NCI-H2171 treated with DMSO at 0.1 percent for 48 hours (cell line): ENCODE results near the gene KIF3C.
"Not testable (repeated sequence)": the region's sequence is repeated elsewhere in the genome, so short reads cannot be mapped to it uniquely, and the experiment has no call there.

ENCODE experiments used
- DNase-seq: peaks from one replicate; lab custom pipeline; 2025; lab: John Stamatoyannopoulos, UW

Gene KIF3C

DNA sequence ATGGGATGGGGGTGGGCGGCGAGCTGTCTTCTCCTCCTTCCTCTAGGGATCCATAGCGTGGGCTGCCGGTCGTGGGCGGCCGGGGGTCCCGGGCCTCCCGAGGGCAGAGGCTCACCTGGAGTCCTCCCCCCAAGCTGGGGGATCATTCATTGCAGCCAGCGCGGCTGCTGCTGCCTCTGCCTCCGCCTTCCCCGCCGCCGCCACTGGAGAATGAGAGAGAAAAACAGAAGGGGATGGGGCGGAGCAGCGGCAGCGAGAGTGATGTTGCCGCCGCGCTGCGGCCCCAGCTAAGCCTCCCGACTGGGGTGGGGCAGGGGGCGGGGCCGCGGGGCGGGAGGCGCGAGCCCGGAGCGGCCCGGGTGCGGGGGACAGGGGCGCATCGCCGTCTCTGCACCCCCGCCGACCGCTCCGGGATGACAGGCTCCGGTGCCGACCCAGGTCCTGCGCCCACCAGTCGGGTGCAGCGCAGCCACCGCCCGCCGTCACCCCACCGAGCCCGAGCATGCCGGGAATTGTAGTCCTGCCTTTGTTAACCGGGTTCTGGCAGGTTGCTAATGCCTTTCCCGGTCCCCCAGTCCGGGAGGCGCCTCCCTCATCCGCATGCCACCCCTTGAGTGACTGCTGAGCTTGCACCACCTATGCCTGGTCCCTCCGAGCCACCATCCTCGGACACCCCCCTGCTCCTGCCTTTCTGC, at the start of gene KIF3C:
Gene KIF3C (minus strand): TSS at position 225 of the 695 bp plus-strand sequence. CDS start 580 bp downstream, outside the sequence.
- DNase-seq = peak; percentile 93

DNA sequence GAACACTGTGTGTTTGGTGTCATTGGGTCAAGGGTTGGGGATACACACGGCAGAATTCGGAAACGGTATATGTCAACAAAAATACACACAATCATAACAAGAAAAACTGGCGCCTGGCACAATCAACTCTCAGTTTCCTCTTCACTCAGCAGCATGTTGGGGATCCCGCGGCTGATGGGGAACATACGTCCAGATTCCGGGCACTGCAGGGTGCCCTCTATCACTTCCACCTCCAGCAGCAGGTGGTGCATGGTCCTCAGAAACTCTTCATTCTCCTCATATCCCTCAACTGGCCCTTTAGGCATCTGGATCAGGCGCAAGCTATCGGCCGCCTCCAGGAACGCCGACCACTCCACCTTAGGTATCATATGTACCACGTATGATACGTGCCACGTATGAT, 45.8 kb upstream of the KIF3C start:
- not testable (repeated sequence) for DNase-seq

DNA sequence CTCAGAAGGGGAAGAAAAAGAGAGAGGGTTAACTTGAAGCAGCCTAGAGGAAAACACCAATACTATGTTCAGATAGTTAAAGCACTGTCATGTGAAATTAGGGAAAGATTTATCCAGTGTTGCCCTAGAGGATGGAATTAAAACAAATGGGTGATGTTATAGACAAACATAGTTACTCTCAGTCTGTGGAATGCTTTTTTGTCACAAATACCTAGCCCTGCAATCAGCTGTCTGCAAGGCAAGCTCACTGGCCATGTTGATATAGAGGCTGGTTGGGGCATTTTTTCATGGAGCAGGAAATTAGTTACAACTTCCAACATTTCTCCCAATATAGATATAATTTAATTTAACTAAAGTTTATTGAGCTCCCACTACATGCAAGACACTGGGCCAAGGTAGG, 43.2 kb upstream of the KIF3C start:
- no peak for DNase-seq

DNA sequence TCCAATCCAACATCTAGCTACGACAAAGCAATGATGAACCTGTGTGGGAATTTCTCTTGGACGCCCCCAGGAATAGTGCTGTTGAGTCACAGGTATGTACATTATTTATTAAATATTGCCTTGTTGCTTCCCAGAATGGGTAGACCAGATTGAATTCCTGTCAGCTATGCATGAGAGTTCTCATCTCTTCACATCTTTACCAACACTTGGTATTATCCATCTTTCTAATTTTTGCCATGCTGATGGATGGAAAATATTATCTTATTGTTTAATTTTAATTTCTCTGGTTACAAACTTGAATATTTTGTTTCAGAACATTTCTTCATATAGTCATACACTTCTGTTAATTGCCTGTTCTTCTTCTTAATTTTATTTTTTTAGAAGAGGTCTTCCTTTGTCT, 42.0 kb upstream of the KIF3C start:
- no peak for DNase-seq

DNA sequence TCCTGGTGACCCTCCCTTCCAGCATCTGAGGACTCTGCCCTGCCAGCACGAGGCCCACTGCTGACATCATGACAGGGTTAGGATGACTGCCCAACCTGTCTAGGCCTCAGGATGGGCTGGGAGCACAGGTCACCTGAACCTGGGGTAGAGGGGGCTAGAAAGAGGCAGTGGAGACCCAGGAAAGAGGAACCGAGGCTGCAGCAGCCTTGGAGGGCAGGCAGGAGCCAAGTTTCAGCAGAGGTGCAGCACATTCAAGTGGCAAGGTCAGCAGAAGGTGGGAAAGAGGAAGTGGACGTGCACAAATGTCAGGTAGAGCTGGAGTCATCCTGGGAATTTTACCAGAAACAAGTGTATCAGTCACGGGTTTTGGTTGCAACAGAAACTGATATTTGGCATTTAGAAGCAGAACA, 37.9 kb upstream of the KIF3C start:
- no peak for DNase-seq

DNA sequence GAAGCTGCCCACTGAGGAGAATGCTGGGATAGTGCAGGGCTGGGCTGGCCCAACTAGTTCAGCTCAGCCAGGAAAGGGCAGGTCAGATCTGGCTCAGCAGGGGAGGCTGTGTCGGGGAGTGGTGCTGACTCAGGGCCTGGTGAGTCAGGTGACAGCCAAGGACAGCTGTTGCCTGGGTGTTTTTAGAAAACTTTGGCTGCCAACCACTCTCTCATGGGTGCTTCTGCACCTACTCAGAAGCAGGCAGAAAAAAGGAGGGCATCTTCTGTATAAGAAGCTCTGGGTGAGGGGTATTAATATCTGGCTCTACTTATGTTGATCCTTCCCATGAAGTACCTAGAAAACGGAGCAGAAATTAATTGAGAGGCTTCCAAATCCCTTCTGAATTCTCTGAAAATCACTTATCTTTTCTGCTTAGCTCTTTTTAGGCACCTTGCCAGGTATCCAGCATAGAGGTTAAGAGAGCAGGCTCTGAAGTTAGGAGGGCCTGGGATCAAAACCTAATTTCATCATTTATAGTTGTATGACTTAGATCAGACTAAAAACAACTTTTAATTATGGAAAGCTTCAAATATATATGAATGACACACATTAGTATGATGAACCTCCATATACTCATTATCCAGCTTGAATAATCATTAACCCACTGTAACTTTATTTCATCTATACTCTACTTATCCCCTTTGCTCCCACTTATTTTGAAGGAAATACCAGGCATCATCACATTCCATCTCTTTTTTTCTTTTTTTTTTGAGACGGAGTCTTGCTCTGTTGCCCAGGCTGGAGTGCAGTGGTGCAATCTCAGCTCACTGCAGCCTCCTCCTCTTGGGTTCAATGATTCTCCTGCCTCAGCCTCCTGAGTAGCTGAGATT, 36.1 kb upstream of the KIF3C start:
- peak; percentile 83 for DNase-seq

DNA sequence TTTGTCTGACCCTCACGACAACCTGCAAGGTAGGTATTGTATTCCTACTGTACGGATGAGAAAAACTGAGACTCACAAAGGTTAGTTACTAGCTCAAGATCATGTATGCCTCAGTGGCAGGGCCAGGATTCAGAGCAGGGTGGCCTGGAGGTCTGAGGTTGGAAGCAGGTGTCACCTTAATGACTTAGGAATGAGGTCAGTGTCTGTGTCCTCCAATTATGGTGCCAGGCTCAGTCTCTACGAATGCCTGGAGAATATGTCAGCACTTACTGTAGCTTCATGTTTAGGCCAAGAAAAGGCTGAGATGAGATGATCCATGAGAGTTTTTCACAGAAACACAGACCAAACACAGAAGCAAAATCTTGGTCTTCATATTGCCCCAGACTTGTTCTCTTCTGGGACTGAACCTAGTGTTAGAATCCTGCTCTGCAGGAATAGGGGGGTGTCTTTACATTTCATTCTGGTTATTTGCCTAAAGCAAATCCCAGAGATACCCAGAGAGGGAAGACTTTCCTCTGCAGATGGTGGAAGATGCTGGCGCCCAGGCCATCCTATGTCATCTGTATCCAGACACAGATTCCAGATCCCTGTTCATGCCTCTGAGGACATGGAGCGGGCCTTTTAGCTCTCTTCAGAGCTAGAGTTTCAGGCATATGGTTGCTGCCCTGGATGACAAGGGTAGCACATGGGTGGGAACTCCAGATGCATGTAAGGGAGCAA, 35.3 kb upstream of the KIF3C start:
- no peak for DNase-seq

DNA sequence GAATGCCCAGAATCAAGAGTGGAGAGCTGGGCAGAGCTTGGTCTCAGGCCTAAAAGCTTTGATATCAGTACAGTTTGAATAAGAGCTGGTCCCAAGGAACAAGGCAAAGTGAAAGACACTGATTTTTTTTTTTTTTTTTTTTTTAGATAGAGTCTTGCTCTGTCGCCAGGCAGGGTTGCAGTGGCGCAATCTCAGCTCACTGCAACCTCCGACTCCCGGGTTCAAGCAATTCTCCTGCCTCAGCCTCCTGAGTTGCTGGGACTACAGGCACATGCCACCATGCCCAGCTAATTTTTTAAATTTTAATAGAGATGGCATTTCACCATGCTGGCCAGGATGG, 34.4 kb upstream of the KIF3C start:
- DNase-seq = not testable (repeated sequence)

DNA sequence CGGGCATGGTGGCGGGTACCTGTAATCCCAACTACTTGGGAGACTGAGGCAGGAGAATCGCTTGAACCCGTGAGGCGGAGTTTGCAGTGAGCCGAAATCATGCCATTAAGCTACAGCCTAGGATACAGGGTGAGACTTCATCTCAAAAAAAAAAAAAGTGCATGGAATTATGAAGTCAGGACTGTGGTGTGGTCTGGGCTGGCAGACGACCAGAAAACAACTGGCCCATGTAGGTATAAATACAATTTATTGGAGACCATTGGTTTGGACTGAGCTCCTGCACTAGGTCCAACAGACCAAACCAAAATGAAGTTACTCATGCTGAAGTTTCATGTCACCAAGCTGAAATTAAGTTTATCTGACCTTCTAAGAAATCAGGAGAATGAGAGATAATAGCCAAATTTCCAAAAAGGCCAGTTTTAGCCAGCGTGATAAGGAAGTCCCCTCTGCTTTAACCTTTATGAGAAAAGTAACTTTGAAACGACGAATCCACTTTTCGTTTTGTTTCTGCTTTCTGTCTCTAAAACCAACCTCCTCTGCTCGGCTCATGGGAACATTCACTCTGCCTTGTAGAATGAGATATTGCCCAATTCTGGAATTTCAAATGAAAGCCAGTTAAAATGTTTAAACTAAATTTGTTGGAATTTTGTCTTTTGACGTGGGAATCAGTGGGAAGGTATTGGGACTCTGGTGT, 33.9 kb upstream of the KIF3C start:
- DNase-seq = no peak

DNA sequence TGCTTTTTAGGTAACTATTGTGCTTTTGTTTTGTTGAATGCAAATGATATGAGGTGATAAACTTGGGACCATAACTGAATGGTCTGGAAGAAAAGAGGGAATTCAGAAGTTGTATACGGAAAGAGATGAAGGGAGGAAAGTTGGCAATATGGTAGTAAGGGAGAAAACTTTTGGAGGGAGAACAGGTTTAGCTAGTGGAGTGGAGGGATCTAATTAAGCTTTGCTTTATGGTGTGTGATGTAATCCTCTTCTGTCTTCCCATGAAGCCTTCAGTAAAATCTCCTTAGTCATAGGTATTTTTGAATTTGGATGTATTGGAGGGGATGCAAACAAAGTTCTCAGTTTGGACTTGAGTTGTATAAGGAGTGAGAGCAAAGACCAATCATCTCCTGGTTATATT, 31.4 kb upstream of the KIF3C start:
- no peak for DNase-seq

DNA sequence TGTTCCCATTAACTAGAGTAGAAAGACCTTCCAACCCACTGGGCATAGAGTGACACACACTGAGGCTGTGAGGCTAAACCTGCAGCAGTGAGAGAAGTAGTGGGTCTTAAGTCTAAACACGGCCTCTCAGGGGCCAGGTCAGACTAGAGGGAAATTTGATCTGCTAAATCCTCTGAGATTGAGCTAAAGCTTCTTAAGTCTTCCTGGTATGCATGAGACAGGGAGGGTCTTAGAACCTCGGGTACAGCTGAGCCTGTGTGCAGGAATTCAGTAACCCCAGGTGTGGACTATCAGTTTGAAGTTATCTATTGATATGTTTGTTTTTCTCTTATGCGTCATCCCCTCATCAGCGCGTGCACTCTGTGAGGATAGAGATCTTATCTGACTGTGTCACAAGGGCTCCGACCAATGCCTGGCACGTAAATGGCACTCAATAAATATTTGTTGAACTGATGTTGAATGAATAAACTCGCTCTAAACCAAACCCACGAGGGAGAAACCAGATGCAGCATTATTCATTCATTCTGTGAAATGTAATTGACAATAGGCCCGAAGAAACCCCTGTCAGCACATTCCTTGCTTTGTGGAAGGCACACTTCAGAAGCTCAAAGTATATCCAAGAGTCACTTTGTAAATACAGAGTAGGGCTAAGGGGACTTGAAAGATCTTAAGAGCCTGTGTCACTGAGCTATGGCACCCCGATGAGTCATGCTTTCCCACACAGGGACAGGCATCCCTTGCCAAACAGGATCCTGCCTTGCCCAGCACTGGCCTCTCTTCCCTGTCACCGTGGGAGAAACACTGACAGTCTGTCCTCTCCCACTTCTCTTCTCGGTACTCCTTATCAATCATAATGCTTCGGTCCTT, 29.9 kb upstream of the KIF3C start:
- no peak for DNase-seq

DNA sequence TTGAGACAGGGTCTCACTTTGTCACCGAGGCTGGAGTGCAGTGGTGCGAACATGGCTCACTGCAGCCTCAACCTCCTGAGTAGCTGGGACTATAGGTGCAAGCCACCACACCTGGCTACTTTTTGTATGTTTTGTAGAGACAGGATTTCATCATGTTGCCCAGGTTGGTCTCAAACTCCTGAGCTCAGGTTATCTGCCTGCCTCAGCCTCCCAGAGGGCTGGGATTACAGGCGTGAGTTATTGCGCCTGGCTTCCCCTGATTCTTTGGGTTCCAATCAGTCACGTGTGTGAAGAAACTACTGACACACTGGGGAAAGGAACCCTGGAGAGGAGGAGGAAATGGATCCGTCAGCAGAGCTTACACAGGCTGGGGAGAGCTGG, 29.3 kb upstream of the KIF3C start:
- no peak for DNase-seq

DNA sequence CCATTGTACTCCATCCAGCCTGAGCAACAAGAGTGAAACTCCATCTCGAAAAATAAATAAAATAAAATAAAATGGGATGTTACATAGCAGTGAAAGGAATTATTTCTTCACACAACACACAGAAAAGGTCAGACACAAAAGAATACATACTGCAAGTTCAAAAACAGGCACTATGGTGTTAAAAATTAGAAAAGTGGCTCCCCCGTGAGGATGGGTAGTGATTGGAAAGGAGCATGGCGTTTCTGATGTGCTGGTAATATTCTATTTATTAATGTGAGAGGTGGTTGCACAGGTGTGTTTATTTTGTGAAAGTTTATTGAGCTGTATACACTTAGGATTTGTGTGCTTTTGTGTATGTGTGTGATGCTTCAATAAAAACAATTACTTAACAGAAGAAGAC, 28.6 kb upstream of the KIF3C start:
- no peak for DNase-seq

DNA sequence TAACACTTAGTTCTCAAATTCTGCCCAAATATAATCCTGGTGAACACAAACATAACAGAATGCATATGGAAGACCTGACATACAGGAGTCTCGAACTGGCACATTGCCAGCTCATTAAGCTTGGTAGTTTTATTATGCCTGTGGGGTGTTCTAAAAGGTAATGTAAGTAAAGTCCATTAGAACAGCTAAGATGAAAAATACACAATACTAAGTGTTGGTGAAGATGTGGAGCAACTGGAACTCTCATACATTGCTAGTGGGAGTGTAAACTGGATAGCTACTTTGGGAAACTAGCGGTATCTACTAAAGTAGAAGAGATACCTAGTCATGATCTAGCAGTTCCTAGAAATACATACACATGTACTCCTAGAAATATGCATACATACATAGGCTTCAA, 27.3 kb upstream of the KIF3C start:
- no peak for DNase-seq

DNA sequence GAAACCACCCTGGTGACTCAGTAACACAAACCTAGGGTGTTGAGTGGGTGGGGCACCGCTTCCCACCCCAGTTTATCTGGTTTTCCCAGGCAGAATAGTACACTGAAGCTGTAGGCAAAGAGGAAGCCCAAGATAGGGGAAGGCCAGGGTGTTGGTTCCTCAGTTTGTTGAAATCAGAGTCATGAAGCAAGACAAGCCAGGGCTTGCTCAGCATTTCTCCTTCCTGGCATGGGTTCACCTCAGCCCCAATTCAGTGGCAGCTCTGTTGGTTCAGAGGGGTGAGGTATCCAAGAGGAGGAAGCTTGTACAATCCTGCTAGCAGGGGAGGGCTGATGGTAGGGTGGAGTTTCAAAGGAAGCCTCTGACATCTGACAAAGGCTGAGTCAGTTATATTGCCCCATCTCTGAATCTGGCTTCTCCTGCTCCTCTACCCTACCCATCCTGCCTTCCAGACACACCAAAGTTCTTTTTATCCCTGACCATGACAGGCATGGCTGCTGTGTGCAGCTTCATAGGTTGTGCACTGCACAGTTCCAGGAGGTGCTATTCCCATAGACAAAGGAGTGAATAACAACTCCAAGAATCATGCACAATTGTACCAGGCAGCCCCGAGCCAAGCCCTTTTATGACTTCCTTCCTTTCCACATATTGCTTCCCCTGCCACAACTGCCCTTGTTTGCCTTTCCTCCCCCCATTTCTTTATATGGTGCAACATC, 26.7 kb upstream of the KIF3C start:
- DNase-seq = no peak

DNA sequence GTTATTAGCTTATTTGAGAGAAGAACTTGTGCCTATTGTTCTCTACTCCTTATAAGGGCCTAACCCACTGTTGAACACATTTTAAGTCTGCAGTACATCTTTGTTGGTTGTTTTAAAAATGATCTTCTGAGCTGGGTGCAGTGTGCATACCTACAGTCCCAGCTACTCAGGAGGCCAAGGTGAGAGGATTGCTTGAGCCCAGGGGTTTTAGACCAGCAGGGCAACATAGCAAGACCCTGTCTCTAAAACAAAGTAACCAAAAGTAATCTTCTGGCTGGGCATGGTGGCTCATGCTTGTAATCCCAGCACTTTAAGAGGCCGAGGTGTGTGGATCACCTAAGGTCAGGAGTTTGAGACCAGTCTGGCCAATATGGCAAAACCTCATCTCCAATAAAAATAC, 25.8 kb upstream of the KIF3C start:
- no peak for DNase-seq

DNA sequence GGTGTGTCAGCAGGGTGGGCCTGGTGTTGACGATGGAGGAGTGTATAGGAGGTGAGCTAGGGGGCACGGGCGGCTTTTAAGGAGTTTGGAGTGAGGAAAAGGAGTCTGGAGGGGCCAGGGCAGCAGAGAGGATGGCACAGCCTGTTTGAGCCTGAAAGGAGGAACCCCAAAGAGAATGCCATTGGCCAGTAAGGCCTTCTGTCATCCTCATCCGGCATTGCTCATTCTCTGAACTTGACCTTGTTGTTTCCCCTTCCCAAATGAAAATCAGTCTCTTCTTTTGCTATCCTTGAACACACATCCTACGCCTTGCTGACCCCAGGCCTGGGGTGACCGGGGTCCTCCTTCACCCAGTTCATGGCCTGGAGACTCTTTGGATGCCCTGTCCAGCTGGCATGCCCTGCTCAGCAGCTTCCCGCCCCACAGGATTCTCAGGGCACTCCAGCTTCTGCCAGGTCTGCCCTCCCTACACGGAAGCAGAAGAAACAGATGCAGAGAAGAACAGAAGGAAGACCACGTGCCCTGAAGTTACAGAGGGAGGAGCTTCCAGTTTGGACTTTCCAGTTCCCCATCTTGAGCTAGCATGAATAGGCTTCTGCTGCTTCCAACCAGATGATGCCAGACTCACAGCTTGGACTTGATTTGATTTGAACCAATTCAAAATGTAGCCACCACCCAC, 20.5 kb upstream of the KIF3C start:
- no peak for DNase-seq

DNA sequence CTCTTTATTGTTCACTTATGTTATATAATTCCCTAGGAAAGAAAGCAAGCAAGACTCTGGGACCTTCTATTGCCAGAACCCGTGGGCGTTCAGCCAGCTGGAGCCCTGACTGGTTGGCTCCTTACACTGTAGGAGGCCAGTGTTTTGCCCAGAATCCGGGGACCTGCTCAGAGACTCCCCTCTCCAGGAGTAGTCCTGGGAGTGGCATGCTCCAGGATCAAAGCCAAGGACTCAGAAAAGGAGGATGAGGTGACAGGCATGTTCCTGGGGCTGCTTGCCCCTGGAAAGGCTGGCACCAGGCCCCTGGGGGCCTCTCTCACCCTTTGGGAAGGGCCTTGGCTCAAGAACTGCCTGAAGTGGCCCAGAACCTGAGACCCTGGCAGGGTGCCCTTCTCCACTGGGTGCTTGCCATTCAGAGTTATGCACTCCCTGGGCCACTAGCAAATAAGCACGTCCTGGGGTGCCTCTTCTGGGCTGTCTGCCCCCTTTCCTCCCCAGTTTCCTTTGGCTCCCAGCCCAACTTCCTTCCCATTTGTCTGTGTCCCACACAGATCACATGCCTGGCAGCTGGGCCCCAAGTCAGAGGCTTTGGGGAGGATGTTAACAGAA, 19.6 kb upstream of the KIF3C start:
- DNase-seq = no peak

DNA sequence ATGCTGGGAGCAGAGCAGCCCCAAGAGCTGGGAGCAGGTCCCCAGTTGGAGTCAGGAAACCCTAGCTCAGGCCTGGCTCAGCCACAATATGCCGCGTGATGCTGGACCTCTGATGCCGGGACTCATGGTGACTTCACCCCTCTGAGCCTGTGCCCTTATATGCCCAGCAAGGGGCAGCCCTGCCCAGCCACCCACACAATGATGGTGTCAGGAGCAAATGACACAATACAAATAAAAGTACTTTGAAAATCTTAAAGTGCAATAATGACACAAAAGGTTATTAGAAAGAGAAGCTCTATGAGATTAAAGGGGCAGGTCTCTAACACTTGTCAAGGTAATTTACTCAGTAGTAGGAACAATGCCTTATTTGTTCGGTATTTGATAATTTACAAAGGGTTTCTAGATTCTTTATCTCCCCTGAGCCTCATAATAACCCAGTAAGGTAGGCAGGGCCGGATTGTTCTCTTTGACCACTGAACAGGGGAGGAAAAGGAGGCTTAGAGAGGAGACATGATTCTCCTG, 18.3 kb upstream of the KIF3C start:
- DNase-seq = no peak
